ENCODE data around the gene AFF3.

- no peak for TF ChIP-seq CTCF (IDR thresholded peaks at IDR 0.05)
- TF ChIP-seq ZFX (IDR thresholded peaks at IDR 0.05; ENCODE audit: borderline replicate concordance): no peak
These were observed 519.9 kb downstream of the AFF3 start for GRCh38 chr2:99622534-99622933.

Data from 22Rv1 (cell line).